ENCODE results near the gene NXPE4.

DNA sequence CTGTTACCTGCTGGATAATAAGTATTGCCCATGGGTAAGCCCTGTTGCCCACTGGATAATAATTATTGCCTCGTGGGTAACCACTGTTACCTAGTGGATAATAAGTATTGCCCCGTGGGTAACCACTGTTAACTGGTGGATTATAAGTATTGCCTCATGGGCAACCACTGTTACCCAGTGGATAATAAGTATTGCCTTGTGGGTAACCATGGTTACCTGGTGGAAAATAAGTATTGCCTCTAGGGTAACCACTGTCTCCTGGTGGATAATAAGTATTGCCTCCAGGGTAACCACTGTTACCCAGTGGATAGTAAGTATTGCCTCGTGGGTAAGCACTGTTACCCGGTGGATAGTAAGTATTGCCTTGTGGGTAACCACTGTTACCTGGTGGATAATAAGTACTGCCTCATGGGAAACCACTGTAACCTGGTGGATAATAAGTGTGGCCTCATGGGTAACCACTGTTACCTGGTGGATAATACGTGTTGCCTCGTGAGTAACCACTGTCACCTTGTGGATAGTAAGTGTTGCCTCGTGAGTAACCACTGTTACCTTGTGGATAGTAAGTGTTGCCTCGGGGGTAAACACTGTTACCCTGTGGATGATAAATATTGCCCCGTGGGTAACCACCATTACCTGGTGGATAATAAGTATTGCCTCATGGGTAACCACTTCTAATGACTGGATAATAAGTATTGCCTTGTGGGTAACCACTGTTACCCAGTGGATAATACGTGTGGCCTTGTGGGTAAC lies 29.0 kb upstream of the NXPE4 start:
- TF ChIP-seq CTCF (IDR thresholded peaks at IDR 0.05) (no peak), POLR2A (IDR thresholded peaks at IDR 0.05) (no peak)

Measured in body of pancreas (tissue), 4 donors.